Stimulated activated CD4-positive, alpha-beta T cell treated with anti-CD3 and anti-CD28 coated beads, Interleukin-4, amount 100 ng/mL, for 4 hours (primary cell): ENCODE data around the gene OGT.

Experiments
- DNase-seq, 2 experiments: peaks; one replicate each; pipeline ENCODE4 v3.0.0-alpha.2; 2020

OGT gene

DNA sequence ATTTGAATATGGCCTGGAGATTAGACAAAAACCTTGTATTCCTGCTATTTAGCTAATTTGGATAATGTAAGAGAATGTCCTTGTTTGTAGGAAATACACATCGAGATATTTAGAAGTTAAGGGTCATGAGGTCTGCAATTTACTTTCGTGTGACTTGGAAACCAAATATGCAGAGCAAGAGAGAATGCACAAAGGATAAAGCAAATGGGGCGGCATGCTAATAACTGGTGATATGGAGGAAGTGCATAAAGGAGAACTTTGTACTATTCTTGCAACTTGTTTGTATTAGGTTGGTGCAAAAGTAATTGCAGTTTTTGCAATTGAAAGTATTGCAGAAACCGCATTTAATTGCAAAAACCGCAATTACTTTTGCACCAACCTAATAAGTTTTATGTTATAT, 92.6 kb downstream of the OGT start:
- DNase-seq = no peak
